ENCODE measurements around the gene COQ10B. TPM values are rescaled to one million over a fixed set of nuclear protein-coding genes. Genes with fewer than 3 reads are reported as not detected.
"Not testable (repeated sequence)": the region's sequence is repeated elsewhere in the genome, so short reads cannot be mapped to it uniquely, and the experiment has no call there.

Gene COQ10B
- polyA plus RNA-seq (ENCODE audit: insufficient read length in 3 of 3): 10 to 100 TPM; 20.6 to 20.8 (median 20.8) TPM

DNA sequence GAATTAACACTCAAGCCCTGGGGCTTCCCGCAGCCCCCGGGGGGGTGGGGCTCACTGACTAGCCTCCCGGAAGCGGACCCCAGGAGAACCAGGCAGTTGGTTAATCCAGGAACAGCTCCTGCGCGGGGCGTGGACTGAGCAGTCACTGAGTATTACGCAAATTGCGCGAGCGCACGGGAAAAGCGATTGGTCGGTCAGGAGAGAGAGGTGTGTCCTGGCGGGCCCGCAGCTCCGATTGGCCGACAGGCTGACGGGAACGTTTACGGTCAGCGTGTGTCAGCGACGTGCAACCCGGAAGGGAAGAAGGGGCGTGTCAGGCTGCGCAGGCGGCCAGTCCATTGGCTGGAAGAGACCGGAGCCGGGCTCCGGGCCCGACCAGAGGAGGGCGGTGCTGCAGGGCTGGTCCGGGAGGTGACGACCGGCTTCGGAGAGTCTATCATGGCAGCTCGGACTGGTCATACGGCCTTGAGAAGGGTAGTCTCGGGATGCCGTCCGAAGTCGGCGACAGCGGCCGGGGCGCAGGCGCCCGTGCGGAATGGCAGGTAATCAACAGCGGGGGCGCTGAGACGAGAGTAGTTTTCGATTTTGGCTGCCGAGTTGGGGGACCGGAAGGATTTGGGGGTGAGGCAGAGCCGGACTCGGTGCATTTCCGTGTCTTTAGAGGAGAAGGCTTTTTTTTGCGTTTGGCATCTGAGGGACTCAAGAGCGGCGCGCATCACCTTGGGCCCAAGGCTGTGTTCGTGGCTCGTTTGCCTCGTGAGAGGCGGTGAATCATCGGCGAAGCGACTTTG lies at the start of gene COQ10B:
Gene COQ10B (plus strand): TSS at position 430 of the 791 bp plus-strand sequence. CDS start 9 bp downstream, at position 439.
- DNase-seq (ENCODE audit: low read depth in 3 of 3, low spot score in 2 of 3): peak; percentile 98

DNA sequence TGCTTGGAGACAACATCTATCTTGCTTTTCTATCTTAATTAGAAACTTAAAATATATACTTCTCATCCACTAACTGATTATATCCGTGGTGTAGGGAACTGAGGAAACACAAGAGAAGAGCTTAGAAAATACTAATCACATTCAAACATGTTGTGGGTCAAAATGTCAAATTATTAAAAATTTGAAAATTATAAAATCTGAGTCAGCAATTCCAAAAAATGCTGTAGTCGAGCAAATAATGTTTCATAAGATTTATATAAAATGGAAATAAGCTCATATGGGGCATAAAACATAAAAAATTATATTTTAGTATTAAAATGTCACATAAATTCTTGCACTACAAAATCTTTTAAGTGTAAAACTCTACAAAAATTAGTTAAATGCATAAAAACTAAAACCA lies 47.8 kb upstream of the COQ10B start:
- DNase-seq (ENCODE audit: low read depth in 3 of 3, low spot score in 2 of 3): no peak

DNA sequence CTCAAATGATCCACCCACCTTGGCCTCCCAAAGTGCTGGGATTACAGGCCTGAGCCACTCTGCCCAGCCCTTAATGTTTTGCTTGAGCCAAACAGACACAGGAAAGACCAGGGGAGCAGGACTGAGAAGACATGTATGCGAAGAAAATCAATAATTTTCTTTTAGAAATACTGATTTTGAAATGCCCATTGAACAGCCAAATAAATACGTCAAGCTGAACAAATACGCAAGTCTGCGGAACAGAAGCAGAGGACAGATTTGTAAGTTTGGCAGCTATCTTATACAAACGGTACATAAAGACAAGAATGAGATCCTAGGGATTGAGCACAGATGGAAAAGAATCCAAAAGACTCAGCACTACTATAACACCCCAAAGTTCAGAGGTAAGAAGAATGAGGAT lies 39.3 kb upstream of the COQ10B start:
- no peak for DNase-seq (ENCODE audit: low read depth in 3 of 3, low spot score in 2 of 3)

DNA sequence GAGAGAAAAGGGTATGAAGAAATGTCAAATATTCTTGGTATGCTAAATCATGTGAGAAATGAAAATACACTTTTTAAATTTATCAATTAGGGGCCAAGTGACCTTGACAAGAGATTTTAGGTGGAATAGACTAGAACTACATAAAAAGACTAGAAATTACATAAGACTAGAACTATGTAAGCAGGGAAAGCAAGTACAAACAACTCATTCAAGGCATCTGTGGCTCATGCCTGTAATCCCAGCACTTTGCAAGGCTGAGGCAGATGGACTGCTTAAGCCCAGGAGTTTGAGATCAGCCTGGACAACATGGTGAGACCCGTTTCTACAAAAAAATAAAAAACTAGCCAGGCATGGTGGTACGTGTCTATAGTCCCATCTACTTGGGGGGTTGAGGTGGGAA lies 38.8 kb upstream of the COQ10B start:
- DNase-seq (ENCODE audit: low read depth in 3 of 3, low spot score in 2 of 3): no peak

DNA sequence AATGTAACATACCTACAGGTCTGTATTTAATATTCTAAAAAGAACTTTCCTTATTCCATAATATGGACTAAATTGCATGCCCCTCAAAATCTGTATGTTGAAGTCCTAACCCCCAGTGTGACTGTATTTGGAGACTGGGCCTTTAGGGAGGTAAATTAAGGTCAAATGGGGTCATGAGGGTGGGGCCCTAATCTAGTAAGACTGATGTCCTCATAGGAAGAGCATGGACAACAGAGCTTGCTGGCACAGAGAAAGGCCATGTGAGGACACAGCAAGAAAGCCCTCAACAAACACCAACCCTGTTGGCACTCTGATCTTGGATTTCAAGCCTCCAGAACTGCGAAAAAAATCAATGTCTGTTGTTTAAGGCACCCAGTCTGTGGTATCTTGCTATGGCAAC lies 37.1 kb upstream of the COQ10B start:
- no peak for DNase-seq (ENCODE audit: low read depth in 3 of 3, low spot score in 2 of 3)

DNA sequence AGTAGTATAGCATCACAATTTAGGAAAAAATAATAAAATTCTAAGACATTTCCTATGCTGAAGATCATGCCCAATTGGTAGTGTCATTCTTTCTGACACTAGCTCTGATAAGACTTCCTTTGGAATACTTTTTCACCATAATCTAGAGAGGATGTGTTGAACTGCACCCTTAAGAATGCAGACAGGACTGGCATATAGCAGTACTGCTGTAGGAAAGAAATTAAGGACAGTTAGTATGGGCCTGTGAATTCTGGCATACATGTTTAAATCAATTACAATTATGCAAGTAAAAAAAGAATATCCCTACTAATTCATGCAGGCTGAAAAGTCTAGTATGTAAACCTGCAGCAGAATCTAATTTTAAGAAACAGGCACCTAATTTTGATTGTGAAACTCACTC lies 33.9 kb upstream of the COQ10B start:
- no peak for DNase-seq (ENCODE audit: low read depth in 3 of 3, low spot score in 2 of 3)

DNA sequence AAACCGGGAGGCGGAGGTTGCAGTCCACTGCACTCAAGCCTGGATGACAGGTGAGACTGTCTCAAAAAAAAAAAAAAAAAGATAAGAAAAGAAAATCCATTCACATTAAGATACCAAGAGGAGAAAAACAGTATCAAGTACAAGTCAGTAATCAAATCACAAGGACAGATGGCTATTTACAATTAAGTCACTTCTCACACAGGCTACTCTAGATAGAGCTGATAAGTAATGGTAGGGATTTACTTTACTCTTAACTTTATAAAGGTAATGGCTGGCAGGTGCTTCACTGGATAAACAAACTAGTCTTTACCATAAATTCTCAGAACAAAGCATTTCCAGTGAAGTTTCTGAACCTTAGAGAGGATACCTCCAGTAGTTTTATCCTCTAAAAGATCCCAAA lies 30.0 kb upstream of the COQ10B start:
- no peak for DNase-seq (ENCODE audit: low read depth in 3 of 3, low spot score in 2 of 3)

DNA sequence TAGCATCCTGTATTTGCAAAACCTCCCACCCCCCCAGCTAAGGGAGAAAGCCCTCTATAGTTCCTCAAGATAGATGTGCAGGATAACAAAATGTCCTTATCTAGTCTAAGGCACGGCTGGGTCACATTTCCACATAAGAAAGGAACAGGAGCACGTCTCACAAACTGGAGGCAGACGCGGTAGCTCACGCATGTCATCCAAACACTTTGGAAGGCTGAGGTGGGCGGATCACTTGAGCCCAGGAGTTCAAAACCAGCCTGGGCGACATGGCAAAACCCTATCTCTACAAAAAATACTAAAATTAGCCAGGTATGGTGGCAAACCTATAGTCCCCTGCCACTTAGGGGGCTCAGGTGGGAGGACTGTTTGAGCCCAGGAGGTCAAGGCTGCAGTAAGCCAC lies 27.8 kb upstream of the COQ10B start:
- no peak for DNase-seq (ENCODE audit: low read depth in 3 of 3, low spot score in 2 of 3)

DNA sequence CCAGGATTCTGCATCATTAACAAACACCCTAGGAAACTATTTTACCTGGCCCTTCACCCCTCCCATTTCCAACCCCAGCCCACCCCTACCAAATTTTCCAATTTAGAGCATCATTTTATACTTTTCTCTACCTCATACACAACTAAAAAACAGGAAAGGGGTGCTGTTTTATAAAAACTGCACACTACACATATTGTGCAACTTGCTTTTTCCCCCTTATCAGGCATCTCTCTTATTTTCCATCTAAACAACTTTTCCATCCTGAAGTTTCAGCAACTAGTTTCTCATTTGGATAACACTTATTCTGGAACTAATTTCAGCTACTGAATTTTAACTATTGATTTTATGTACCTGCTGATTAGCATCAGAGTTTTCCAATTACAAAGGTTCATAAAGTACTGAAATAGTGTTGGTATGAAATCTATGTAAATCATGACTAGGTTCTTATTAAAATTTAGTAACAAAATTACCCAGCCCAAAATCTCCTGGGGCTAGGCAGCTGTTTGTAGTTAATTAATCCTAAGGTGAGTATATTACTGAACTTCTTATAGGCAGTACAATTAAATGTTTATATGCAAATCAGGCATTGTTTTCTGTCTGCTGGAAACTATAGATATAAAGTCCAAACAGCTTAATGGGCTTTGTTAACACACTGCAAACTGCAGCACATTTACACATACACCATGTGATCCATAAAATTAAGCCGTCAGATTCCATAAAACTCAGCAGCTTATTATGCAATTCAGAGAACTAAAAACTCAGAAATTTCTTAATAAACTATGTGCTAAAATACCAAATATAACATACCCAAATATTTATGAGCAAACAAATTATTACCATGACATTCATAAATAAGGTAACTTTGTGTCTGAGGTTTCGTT lies 26.4 kb upstream of the COQ10B start:
- no peak for DNase-seq (ENCODE audit: low read depth in 3 of 3, low spot score in 2 of 3)

DNA sequence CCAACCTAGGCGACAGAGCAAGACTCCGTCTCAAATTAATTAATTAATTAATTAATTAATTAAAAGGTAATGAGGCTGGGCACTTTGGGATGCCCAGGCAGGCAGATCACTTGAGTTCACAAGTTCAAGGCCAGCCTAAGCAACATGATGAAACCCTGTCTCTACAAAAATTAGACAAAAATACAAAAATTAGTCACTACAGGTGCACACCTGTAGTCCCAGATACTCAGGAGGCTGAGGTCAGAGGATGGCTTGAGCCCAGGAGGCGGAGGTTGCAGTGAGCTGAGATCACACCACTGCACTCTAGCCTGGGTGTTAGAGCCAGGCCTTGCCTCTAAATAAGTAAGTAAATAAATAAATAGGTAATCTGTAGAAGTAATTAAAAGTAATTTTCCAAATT lies 25.4 kb upstream of the COQ10B start:
- no peak for DNase-seq (ENCODE audit: low read depth in 3 of 3, low spot score in 2 of 3)

DNA sequence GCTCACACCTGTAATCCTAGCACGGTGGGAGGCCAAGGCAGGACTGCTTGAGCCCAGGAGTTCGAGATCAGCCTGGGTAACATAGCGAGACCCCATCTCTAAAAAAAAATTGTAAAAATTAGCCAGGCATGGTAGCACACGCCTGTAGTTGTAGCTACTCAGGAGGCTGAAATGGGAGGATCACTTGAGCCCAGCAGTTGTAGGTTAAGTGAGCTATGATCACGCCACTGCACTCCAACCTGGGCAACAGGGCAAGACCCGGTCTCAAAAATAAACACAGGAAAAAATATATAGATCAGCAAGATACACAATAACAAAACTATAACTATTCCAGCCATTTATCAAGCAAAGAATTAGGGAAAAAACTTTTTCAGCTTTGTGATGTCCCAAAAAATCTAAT lies 21.5 kb upstream of the COQ10B start:
- DNase-seq (ENCODE audit: low read depth in 3 of 3, low spot score in 2 of 3): no peak

DNA sequence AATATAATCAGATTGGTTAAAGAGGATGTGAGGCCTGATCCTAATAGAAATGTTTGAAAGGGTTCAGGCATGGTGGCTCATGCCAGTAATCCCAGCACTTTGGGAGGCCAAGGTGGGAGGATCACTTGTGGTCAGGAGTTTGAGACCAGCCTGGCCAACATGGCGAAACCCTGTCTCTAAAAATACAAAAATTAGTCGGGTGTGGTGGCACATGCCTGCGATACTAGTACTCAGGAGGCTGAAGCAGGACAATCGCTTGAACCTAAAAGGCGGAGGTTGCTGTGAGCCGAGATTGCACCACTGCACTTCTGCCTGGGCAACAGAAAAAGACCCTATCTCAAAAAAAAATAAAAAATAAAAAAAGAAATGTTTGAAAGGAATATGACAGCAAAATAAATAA lies 20.8 kb upstream of the COQ10B start:
- not testable (repeated sequence) for DNase-seq (ENCODE audit: low read depth in 3 of 3, low spot score in 2 of 3)

DNA sequence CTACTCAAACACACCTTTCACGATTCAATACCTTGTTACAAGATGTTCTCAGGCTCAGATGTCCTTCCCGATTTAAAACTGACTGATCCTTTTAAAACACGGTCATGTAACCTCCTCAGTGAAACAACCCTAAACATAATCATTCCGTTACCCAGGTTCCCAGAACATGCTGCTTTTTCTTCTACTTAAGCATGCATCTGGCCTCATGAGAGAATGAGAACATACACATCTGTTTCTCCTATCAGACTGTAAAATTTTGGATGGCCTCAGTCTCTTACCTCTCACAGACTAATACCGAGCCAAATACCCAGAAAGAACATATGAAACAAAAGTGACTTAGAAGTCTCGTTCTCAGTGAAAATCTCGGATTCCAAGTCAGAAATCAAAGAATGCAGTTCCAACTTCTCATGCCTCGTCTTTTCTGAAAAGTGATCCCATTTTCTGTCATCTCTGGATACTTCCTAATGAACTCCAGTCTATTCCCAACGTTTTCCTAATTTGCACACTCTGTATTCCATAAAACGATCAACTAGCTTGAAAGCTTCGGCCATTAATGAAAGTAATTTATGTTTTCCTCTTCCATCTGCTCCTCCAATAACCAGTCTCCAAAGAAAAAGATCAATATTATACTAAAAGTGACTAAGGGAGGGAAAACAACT lies 19.4 kb upstream of the COQ10B start:
- DNase-seq (ENCODE audit: low read depth in 3 of 3, low spot score in 2 of 3): peak in 1 of 3 donors; percentile 13

DNA sequence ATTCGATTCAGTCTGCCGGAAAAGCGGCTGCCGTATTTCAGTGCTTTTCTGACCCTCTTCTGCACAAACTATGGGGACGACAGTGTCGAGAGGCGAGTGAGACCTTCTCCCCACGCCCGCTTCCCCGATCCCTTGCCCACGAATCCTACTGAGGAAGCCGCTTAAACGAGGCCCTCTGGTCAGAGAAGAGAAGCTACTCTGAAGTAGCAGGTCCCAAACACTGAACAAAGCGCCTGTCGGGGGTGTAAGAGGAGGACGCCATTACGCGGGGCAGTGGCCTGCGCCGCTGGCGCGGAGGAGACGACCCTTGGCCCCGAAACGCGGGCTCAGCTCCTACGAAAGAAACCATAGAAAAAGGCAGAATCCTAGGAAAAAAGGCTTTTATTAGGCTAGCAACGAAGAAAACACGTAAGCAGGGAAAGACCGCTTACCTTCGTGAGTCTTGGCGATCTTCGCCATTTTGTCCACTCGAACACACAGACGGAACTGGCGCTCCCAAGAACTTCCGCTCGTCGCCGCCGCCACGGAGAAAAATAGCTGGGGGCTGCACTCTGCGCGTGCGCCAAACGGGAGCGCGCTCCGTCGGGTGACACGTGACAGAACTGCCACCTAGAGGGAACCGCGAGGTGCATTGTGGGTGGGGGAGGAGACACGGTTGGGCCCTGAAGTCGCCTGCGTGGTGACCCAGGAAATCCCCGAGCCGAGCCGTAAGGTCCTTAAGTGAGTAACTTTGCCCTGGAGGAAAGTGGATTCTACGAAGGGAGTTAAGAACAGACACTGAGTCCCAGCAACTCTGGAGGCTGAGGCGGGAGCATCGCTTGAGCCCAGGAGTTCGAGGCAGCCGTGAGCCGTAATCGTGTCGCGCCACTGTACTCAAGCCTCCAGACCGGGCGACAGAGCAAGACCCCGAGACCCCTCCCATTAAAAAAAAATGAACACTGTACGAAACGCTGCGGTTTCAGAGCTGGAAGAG lies 18.5 kb upstream of the COQ10B start, which contains the start of gene SF3B1:
Gene SF3B1 (minus strand): TSS at position 488 of the 973 bp plus-strand sequence. CDS start 29 bp downstream, at position 459.
- DNase-seq (ENCODE audit: low read depth in 3 of 3, low spot score in 2 of 3): peak; percentile 97 to 98 (median 97)

DNA sequence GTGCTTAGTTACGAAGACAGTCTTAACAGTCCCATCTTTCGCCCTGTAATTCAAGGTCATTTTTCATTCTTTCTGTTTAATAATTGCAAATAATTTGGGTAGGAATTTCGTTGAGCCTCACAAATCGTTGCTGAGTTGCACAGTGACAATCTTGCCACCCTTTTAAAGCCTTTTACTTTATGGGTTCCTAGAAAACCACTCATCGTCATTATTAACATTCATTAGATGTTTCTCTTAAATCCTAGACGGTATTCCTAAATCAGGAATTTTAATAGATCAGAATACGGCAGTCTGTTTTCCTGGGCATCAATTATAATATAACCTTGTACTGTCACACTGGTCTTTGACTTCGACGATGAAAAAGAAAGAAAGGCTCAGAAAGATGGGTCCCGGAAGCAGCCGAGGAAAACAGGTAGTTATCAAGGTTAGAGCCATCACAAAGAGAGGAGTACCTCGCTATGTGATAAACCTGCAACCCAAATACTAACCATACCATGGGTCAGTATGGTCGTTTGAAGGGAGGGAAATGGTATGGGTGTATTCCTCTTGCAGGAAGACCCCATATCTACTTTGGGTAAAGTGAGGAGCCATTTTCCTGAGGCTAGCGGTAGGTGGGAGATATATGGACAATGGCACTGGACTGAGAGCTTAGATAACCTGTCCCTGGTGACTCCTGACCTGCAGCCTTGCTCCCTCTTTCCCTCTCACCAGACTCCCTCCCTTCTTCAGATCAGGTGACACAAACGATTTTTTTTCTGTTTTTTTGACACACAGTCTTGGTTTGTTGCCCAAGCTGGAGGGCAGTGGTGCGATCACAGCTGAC lies 17.5 kb upstream of the COQ10B start:
- no peak for DNase-seq (ENCODE audit: low read depth in 3 of 3, low spot score in 2 of 3)

DNA sequence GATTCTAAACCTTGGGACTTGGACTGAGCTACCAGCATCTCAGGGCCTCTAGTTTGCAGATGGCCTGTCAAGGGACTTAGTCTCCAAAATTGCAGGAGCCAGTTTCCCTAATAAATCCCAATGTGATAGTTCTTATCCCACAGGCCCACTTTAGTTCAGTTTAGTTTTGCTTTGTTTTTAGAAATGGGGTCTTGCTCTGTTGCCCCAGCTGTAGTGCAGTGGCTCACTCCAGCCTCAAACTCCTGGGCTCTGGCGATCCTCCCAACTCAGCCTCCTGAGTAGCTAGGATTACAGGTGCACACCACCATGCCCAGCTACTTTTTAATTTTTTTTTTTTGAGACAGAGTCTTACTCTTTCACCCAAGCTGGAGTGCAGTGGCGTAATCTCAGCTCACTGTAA lies 16.0 kb upstream of the COQ10B start:
- DNase-seq (ENCODE audit: low read depth in 3 of 3, low spot score in 2 of 3): no peak

DNA sequence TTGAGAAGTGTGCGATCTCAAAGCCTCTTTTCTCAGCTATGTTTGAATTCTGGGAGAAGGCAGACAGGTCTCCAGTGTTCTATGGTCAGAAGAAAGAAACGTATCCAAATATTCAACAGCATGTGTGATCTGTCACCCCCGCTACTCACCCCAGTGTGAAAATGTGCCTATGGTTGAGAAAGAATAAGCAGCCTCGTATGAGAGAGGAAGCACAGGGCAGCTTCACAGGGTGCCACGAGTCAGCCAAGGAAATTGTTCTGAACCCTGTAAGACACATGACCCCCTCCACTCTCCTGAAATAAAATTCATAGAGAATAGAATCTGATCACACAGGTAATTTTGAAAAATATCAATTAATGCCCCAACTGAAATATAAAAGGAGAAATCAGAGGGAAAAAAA lies 10.5 kb upstream of the COQ10B start:
- DNase-seq (ENCODE audit: low read depth in 3 of 3, low spot score in 2 of 3): no peak

DNA sequence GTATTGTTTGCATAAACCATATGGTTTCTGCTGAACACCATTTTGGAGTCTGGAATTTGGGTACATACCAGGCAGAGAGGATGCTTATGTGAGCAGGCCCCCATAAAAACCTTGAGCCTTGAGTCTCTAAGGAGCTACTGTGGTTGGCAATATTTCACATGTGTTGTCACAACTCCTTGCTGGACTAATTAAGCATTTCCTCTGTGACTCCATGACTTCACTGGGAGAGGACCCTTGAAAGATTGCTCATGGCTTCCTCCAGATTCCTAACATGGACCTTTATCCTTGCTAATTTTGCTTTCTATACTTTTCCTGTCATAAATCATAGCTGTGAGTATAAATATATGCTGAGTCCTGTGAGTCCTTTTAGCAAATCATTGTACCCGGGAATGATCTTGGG lies 7.6 kb upstream of the COQ10B start:
- no peak for DNase-seq (ENCODE audit: low read depth in 3 of 3, low spot score in 2 of 3)

DNA sequence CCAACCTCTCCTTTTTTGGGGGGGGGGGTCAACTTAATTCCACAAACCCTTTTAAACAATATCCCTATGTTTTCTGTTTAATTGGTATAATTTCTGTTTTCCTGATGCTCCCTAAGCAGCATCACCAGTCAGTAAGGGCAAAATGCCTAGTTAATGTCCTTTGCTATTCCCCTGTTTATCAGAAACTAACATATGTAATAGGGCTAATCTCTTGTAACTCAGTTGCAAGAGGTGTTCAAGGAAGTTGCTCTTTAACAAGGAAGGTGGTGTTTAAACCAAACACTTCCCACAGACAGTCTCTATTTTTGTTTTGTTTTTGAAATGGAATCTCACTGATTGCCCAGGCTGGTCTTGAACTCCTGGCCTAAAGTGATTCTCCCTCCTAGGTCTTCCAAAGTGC lies 6.5 kb upstream of the COQ10B start:
- DNase-seq (ENCODE audit: low read depth in 3 of 3, low spot score in 2 of 3): no peak
